Occipital lobe (tissue), 2 donors: ENCODE results near the gene PHOX2A. TPM values are rescaled to one million over a fixed set of nuclear protein-coding genes. Genes with fewer than 3 reads are reported as not detected.

Source experiments
- DNase-seq: peaks from one replicate; lab custom pipeline; 2025; lab: John Stamatoyannopoulos, UW
- total RNA-seq: library from RNA; depleted of rRNA; stranded (reverse); fragments of >200 nt; gene quantifications from one replicate; pipeline ENCODE4 v1.2.3, GENCODE V29; 2014

Gene PHOX2A
- total RNA-seq, 1 donor from 2014 or later = not detected

DNA sequence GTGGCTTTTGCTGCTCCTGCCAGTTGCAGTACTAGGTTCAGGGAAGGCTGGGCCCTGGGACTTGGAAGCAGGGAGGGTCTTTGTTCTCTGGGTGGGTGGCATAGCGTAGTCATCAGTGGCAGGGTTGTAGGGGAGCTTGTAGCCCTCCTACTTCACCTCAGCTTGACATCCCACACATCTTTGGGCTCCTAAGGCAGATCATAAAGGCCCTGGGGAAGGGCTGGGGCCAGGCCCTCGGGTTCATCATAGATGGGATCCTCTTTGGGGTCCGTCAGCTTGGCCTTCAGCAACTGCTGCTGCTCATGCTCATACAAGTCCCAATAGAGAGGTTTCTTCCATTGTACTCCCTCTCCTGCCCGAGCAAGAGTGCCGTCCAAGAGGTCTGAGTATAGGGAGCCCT lies 6.0 kb upstream of the PHOX2A start:
- DNase-seq = no peak

GRCh38 chr11:72247584-72247983 lies 3.6 kb upstream of the PHOX2A start:
- no peak for DNase-seq

DNA sequence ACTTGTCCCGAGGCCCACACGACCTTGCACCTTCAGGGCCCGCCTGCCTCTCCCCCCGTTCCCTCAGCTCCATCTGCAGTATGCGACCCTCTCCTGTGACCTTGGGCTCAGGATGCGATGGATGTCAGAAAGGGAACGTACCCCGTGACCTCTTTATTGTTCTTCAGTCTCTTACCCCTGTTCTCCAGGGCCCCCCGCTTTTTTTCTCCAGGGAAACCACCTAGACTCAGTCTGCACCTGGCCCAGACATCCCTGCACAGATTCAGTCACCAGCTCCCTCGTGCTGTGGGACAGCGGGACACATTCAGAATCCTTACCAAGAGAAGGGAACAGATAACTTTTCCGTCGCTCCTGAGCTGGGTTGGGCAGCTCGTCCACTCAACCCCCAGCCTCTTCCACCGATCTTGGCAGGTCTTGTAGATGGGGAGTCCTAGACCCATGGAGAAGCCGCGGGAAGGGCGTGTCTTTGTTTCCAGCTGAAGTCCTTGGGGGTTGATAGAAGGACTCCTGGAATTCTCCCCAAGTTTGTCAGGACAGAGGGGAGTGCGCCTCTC lies 1.4 kb upstream of the PHOX2A start:
- no peak for DNase-seq

DNA sequence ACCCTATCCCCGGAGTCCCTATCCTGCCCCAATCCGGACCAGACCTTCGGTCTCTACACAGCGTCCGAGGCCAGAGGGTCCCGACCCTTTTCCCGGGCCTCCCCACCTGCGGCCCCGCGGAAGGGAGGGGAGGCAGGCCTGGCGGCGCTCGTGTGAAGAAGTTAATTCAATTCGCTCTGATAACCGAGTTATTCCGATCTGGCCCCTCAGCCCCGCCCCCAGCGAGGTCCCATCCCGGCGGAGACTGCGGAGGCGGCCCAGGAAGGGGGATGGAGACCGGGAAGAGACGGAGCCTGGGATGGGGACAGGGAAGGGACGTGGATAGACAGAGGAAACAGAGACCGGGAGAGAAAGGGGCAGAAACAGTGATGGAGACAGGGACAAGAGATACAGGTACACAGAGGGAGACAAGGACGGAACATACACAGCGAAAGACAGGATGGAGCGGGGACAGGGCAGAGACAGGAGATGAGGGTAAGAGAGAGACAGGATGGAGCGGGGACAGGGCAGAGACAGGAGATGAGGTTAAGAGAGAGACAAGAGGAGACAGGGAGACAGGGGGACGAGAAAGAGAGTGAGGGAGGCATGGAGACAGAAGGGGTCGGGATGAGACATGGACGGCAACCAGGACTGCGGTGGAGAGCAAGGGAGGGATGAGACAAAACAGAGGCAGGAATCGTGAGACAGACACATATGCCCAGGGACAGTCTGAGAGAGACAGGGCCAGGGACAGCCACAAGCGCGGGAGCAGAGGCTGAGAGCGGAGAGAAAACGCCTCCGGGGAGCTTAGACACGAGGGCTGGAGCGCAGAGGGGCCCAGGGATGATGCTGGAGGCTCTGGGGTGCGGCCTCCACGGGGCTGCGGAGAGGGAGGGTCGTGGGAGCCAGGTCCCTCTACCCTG lies 636 bp upstream of the PHOX2A start:
- no peak for DNase-seq

DNA sequence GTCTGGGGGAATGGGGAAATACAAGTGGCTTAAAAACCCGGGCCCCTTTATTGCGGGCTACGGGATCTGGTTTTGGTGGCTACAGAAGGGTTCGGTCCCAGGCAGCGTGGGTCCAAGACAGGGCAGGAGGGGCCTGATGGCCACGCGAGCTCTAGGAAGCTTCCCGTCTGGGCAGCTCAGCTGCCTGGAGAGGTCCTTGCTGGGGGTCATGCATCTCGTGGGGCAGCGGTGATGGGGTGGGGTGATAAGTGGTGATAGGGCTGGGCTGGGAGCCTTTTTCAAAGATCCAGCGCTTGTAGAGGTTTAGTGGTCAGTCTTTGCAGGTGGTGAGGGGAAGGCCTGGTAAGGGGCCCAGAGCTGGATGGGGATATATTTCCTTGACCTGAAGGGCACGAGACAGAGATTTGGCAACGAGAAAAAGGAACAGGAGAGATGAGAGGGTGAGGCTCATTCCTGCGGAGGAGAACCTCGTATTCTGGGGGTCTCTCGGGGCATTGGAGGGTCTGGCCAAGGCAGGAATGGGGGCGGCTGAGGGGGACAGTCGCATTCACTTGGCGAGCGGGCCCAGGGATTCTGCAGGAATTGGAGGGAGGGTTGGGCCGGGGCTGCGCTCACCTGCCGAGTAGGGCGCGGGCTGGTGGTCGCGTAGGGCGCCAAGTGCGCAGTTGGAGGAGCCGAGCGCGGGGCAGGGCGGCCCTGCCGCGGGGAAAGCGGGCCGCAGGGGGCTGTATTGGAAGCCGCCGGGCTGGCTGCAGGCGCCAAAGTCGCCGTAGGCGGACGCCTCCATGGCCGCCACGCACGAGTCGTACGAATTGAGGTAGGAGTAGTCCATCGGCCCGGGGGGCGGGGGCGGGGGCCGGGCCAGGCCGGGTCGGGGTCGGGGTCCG lies 560 bp downstream of the PHOX2A start:
- no peak for DNase-seq

DNA sequence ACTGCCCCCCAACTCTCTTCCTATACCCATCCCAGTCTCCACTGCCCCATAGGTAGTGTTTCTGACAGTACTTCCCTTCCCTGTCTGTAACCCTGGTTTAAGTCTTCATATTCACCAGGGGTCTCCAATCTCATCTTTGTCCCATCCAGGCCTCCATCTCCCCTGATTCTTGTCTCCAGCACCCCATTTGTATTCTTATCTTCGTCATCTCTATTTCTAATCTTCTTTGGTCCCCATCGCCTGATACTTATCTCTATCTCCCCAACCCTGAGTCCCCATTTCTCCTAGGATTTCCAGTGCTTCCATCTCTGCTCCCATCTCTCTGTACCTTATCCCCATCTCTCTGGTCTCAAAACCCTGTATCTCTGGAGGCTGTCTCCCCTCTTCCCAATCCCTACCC lies 1.8 kb downstream of the PHOX2A start:
- no peak for DNase-seq

- DNase-seq = no peak
Measured at GRCh38 chr11:72241291-72241781, 2.6 kb downstream of the PHOX2A start.

GRCh38 chr11:72240461-72241290 lies 3.3 kb downstream of the PHOX2A start:
- no peak for DNase-seq

GRCh38 chr11:72239849-72240460 lies 4.0 kb downstream of the PHOX2A start:
- no peak for DNase-seq

- no peak for DNase-seq
Measured at GRCh38 chr11:72239313-72239848, 4.6 kb downstream of the PHOX2A start.

GRCh38 chr11:72238492-72239312 lies 5.3 kb downstream of the PHOX2A start:
- no peak for DNase-seq

- no peak for DNase-seq
Measured at GRCh38 chr11:72238040-72238450, 5.9 kb downstream of the PHOX2A start.

DNA sequence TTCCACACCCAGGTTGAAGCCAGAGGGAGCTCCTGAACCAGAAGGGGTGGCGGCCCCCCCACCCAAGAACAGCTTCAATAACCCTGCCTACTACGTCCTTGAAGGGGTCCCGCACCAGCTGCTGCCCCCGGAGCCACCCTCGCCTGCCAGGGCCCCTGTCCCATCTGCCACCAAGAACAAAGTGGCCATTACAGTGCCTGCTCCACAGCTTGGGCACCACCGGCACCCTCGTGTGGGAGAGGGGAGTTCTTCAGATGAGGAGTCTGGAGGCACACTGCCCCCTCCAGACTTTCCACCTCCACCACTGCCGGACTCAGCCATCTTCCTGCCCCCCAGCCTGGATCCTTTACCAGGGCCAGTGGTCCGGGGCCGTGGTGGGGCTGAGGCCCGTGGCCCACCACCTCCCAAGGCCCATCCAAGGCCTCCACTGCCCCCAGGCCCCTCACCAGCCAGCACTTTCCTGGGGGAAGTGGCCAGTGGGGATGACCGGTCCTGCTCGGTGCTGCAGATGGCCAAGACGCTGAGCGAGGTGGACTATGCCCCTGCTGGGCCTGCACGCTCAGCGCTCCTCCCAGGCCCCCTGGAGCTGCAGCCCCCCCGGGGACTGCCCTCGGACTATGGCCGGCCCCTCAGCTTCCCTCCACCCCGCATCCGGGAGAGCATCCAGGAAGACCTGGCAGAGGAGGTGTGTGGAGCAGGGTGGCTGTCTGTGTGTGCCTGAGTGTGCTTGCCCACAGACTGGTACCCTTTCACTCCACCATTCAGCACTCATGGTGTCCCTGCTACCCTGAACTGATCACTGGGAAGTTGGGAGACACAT lies 6.7 kb downstream of the PHOX2A start:
- no peak for DNase-seq

DNA sequence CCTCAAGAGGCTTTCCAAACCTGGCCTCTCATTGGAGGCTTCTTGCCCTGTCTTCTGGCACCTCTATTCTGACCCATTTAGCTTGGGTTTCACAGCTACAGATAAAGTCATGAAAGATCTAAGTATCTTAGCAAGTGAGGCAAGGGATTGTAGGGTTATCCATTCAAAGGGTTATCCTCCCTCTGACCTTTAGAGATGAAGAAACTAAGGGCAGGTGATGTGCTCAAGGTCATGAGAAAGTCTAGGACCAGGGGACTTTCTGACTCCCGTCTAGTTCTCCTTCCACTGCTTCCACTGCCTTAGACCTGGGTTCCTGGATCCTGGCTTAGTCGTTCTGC lies 7.2 kb downstream of the PHOX2A start:
- no peak for DNase-seq

DNA sequence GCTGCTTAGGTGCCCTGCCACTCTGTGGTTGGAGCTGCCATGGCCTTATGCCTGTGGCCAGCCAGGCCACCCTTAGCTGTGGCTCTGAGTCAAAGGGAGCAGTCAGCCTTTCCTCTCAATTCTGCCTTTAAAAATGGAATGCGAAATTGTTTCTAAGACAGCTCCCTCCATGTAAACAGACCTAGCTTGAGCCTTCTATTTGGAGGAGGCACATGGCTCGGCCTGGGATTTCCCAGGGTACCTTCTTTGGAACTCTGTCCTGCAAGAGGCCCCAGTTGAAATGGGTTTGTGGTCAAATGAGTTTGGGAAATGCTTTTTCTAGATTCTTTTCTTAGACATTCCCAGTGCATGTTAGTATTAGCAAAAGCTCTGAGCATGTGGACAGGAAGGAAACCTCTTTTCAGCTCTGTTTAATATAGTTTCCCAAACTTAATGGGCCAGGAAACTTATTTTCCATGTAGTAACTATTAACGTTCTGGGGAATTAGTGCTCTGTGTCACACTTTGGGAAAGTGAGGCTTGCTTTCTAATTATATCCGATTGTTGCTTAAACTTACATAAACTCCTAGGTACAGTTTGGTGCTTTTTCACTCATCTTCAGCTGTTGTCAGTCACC lies 7.8 kb downstream of the PHOX2A start:
- DNase-seq = no peak

DNA sequence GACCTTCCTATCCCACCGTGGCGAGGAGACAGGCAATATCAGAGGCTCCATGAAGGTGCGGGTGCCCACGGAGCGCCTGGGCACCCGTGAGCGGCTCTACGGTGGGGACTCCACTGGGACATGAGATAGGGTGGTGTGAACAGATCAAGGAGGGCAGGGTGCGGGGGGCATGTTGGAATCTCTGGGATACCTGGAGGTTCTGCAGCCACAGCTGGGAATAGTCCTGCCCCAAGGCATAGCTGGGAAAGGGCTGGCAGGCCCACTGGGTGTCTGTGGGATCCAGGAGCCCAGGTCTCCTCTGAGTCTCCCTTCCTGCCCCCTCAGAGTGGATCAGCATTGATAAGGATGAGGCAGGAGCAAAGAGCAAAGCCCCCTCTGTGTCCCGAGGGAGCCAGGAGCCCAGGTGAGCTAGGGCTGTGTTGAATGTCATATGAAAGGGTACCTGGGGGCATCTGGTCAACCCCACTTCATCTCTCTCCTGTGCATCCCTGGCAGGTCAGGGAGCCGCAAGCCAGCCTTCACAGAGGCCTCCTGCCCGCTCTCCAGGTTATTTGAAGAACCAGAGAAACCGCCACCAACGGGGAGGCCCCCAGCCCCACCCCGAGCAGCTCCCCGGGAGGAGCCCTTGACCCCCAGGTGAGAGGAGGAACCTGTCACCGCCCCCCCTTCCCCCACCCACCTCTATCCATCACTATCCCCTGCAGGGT lies 8.5 kb downstream of the PHOX2A start:
- no peak for DNase-seq

DNA sequence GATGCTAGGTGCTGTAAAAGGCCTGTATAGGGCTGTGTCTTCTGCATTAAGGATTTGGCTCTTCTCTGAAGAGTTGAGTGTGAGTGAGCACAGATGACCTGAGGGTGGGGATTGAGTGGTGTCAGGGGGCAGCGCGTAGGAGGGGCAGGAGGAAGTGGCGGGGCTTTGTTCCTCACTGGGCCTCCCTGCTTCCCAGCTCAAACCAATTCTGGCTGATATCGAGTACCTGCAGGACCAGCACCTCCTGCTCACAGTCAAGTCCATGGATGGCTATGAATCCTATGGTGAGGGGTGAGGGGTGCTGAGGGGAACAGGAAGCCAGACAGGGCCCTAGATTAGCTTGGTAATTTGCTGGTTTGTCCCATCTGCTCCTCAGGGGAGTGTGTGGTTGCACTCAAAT lies 9.1 kb downstream of the PHOX2A start:
- DNase-seq = no peak

GRCh38 chr11:72234514-72234830 lies 9.5 kb downstream of the PHOX2A start:
- no peak for DNase-seq
